CD4-positive, alpha-beta T cell treated with Interleukin-4 for 1 hour (primary cell): Measurements from ENCODE around the gene ABHD2.

Source experiments
- DNase-seq, 2 donors: peaks; one replicate each; pipeline ENCODE4 v3.0.0-alpha.2; 2020 to 2022

Gene ABHD2

GRCh38 chr15:89167267-89168176, 79.3 kb downstream of the ABHD2 start:
- peak in 1 of 2 donors; percentile 17 for DNase-seq

- no peak for DNase-seq
Measured at GRCh38 chr15:89168316-89168833, 80.1 kb downstream of the ABHD2 start.

GRCh38 chr15:89170364-89170763, 82.1 kb downstream of the ABHD2 start:
- no peak for DNase-seq

GRCh38 chr15:89171136-89172072, 83.1 kb downstream of the ABHD2 start:
- DNase-seq = peak; percentile 24 to 41

GRCh38 chr15:89172921-89173320, 84.7 kb downstream of the ABHD2 start:
- no peak for DNase-seq

- DNase-seq = no peak
Measured at GRCh38 chr15:89174476-89174875, 86.2 kb downstream of the ABHD2 start.

GRCh38 chr15:89175617-89176191, 87.4 kb downstream of the ABHD2 start:
- no peak for DNase-seq

- DNase-seq = no peak
Measured at GRCh38 chr15:89177116-89177515, 88.9 kb downstream of the ABHD2 start.

GRCh38 chr15:89177633-89178306, 89.5 kb downstream of the ABHD2 start:
- peak; percentile 64 to 68 for DNase-seq

GRCh38 chr15:89178307-89178977, 90.2 kb downstream of the ABHD2 start:
- no peak for DNase-seq

GRCh38 chr15:89179966-89180875, 92.0 kb downstream of the ABHD2 start:
- no peak for DNase-seq

GRCh38 chr15:89184357-89184756, 96.1 kb downstream of the ABHD2 start:
- no peak for DNase-seq

- no peak for DNase-seq
Measured at GRCh38 chr15:89184886-89185526, 96.8 kb downstream of the ABHD2 start.

- no peak for DNase-seq
Measured at GRCh38 chr15:89186803-89187202, 98.5 kb downstream of the ABHD2 start.

GRCh38 chr15:89187301-89187985, 99.2 kb downstream of the ABHD2 start:
- DNase-seq = no peak

- DNase-seq = no peak
Measured at GRCh38 chr15:89187986-89188514, 99.8 kb downstream of the ABHD2 start.

- DNase-seq = no peak
Measured at GRCh38 chr15:89192136-89192535, 103.9 kb downstream of the ABHD2 start.

GRCh38 chr15:89192766-89193165, 104.5 kb downstream of the ABHD2 start:
- DNase-seq = no peak

GRCh38 chr15:89194608-89195007, 106.4 kb downstream of the ABHD2 start:
- DNase-seq = no peak
